A549 (cell line): Measurements from ENCODE around the gene ZDHHC11B. TPM values are rescaled to one million over a fixed set of nuclear protein-coding genes. Genes with fewer than 3 reads are reported as not detected.
A peak's percentile ranks its signal among the peaks of the same experiment; 100 is the strongest.
"Not testable (repeated sequence)": the region's sequence is repeated elsewhere in the genome, so short reads cannot be mapped to it uniquely, and the experiment has no call there.

Source experiments
- ATAC-seq, 2 experiments: fragments of 200-7000 bp in 1 of 2; fragments of >200 bp in 1 of 2; cut with Nextera tagmentation in 1 of 2; cut with Tn5 transposase in 1 of 2; 3 replicates each; pipeline versions ENCODE4 v1.8.0 to v1.9.1; 2018 to 2020; ENCODE audit warnings: mild to moderate bottlenecking in 1 of 2, moderate library complexity in 1 of 2
- CTCF ChIA-PET: fragments of 300-600 bp; sonication (Branson Sonifier 250); formaldehyde crosslinking; extraction: SDS; loops from one replicate; lab custom pipeline; 2021; ENCODE audit warnings: antibody characterized with exemption, inconsistent platforms; lab: Yijun Ruan, JAX
- POLR2A ChIA-PET: fragments of 350-600 bp; formaldehyde crosslinking; extraction: SDS; loops from one replicate; lab custom pipeline; 2021; ENCODE audit warnings: antibody characterized with exemption, inconsistent platforms; lab: Yijun Ruan, JAX
- DNase-seq, 2 experiments: peaks; one replicate each; pipeline versions ENCODE4 v3.0.0 to v3.0.0-alpha.2; 2011 to 2016; ENCODE audit warnings: low read depth in 1 of 2, low spot score in 1 of 2
- FAIRE-seq: peaks from 2 replicates; lab custom pipeline; 2011; peaks lifted over from hg19 to GRCh38; lab: Jason Lieb, UNC
- H3K27ac ChIP-seq, 2 experiments: fragments of >200 bp; sonication (Bioruptor Twin); formaldehyde crosslinking; 3 replicates each; pipeline ENCODE4 v1.5.1; 2016 to 2017
- H3K4me1 ChIP-seq: fragments of >200 bp; sonication (Bioruptor Twin); formaldehyde crosslinking; 3 replicates; pipeline ENCODE4 v1.6.1; 2016
- H3K4me2 ChIP-seq: fragments of >200 bp; sonication (Bioruptor Twin); formaldehyde crosslinking; 3 replicates; pipeline ENCODE4 v1.6.1; 2016
- H3K4me3 ChIP-seq: fragments of >200 bp; sonication (Bioruptor Twin); formaldehyde crosslinking; 3 replicates; pipeline ENCODE4 v1.5.1; 2016
- H3K9me3 ChIP-seq: fragments of >200 bp; sonication (Bioruptor Twin); formaldehyde crosslinking; 3 replicates; pipeline ENCODE4 v1.6.1; 2016
- WGBS: methylation state at CpG from one replicate; pipeline ENCODE4 v1.1.6; 2017; ENCODE audit errors: missing lambda C conversion rate; 5-methylcytosine and 5-hydroxymethylcytosine counted together
- polyA plus RNA-seq, 4 experiments: library from polyadenylated mRNA; depleted of rRNA in 3 of 4; stranded (reverse); fragments of >200 nt; fragmentation: RNase III in 1 of 4; extraction: RNeasy Plus Mini Kit Qiagen cat#74134 plus additional on column Dnase treatment in 1 of 4; gene quantifications; 2 replicates in 3 of 4; 3 replicates in 1 of 4; pipeline ENCODE4 v1.2.3, GENCODE V29; 2011 to 2017

The ZDHHC11B gene
- polyA plus RNA-seq, 2 of the 4 experiments (the other 2 are of a cell fraction) = 0.18 to 1.0 TPM

DNA sequence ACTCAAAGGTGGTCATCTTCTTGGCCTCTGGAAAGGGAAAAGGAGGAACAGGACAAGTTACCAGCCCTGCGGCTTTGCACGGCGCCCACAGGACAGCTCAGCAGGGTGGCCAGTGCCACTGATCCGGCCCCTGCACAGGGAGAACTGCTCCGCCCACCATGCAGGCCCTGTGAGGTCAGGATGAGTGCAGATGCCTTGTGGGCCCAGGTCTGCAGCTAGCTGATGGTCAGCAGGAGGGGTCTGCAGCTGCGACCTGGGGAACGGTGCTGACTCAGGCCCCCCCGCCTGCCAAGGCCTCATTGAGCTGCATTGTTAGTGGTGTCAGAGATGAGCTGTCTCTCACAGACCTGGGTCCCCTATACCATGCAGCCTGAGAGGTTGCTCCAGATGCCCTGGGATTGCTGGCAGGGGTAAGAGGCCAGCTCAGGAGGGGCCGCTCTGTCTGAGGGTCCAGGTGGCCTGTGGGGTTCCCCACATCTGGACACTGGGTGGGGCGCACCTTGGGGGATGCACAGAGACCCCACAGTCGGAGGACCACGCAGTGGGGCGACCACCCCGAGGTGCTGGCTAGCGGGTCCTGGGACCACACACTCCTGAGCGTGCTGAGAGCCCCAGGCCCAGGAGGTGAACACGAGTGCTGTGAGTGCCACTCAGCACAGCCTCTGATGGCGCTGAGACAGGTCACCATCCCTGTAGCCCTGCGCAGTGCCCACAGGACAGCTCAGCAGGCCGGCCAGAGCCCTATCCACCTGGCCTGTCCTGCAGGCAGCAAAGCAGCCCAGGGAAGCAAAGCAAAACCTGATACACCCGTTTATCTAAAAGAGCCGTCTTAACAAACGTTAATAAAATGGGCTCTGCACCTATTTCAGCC, 39.0 kb downstream of the ZDHHC11B start:
- H3K27ac ChIP-seq, H3K9me3 ChIP-seq, FAIRE-seq, H3K4me1 ChIP-seq, POLR2A ChIA-PET, H3K4me2 ChIP-seq, DNase-seq, CTCF ChIA-PET, H3K4me3 ChIP-seq: not testable (repeated sequence)
- peak in 1 of 2 experiments; percentile 42; a peak in 3 of 6 replicates for ATAC-seq
- WGBS = 66% methylated on average over 23 of the region's 23 CpGs

DNA sequence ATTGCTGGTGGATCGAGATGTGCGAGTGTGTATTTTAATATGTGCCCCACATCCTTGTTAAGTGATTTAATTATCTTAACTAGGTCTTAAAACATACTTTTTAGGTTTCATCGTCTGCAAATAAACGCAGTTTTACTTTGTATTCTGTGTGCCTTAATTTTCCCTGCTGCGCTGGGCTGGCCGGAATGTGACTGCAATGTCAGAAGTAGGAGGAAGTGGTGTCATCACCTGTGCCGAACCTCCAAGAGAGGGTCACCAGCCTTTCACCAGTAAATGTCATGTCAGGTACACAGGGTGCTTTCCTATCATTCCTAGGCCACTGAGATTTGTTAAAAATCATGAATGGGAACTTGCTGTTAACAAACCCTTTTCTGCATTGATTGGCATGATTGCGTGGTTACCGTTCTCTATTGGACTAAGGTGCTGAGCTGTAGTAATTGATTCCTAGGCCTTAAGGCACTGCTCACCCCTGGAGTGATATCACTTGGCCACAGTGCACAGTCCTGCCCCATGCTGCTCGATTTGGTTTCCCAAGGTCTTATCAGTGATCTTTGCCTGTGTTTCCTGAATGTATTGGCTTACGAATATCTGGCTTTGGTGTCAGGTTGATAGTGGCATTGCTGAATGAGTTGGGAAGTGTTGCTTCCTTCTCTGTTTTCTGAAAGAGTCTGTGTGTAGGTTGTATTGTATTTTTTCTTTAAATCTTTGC, 40.7 kb downstream of the ZDHHC11B start:
- DNase-seq, CTCF ChIA-PET, H3K4me1 ChIP-seq, H3K27ac ChIP-seq, H3K9me3 ChIP-seq, ATAC-seq, H3K4me2 ChIP-seq, FAIRE-seq, POLR2A ChIA-PET, H3K4me3 ChIP-seq: not testable (repeated sequence)
- 79% methylated on average over 11 of the region's 11 CpGs for WGBS

DNA sequence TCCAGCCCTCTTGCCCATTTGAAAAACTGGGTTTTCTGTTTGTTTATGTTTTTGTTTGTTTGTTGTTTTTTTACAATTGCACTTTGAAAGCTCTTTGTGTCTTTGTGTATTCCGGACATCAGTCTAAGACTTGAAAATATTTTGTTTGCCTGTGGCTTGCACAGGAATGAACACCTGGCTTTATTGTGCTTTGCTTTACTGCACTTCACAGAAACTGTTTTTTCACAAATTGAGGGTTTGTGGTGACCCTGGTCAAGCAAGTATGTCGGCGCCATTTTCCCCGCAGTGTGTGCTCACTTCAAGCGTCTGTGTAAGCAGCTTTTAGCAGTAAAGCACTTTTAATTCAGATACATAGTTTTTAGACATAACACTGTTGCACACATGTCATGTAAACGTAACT, 42.3 kb downstream of the ZDHHC11B start:
- 71% methylated on average over 6 of the region's 6 CpGs for WGBS
- H3K27ac ChIP-seq, ATAC-seq, H3K4me1 ChIP-seq, POLR2A ChIA-PET, H3K4me2 ChIP-seq, DNase-seq, FAIRE-seq, CTCF ChIA-PET, H3K4me3 ChIP-seq, H3K9me3 ChIP-seq: not testable (repeated sequence)

DNA sequence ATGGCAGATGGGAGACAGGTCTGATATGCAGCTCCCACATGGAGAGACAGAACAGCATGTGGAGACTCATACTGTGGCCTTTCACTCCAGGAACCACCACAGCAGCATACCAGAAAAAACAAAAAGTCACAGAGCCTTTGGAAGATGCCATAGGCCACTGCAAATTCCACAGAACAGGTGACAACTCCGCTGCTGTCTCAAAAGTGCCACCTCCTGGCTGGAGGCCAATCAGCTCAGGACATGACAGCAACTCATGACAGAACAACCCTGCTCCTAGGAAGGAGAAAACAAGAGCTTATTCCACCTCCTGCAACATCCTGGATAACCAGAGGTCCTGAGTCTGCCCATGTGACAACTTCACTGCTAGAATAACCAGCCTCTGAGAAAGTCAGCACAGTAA, 50.4 kb downstream of the ZDHHC11B start:
- H3K4me3 ChIP-seq, DNase-seq, H3K27ac ChIP-seq, H3K4me2 ChIP-seq, ATAC-seq, CTCF ChIA-PET, FAIRE-seq, H3K9me3 ChIP-seq, H3K4me1 ChIP-seq, POLR2A ChIA-PET: not testable (repeated sequence)
- WGBS = no CpG with 5 or more reads among the region's 1 CpG

DNA sequence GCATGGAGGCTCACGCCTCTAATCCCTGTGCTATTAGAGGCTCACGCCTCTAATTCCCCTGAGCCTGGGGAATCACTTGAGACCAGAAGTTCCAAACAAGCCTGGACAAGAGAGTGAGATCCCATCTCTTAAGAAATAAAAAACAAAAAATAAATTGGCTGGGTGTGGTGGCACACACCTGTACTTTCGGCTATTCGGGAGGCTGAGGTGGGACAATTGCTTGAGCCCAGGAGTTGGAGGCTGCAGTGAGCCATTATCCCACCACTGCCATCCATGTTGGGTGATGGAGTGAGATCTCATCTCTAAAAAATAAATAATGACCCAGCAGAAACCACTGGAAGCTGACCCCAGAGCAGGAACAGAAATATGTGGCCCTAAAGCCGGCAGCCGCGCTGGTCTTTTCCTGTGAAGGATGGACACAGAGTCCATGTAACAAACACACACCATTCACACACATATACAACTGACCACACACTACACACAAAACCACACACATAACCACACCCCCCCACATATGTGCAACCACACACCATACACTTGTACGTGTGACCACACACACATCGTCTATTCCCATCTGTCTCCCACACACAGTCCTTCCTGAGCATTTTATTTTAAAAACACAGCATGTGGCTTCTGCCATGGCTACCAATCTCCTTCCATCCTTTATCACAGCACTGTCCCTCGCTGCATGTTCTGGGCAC, 51.6 kb downstream of the ZDHHC11B start:
- CTCF ChIA-PET, H3K4me1 ChIP-seq, ATAC-seq, DNase-seq, H3K9me3 ChIP-seq, H3K4me2 ChIP-seq, FAIRE-seq, H3K4me3 ChIP-seq, H3K27ac ChIP-seq, POLR2A ChIA-PET: not testable (repeated sequence)
- WGBS = 75% methylated on average over 10 of the region's 10 CpGs

DNA sequence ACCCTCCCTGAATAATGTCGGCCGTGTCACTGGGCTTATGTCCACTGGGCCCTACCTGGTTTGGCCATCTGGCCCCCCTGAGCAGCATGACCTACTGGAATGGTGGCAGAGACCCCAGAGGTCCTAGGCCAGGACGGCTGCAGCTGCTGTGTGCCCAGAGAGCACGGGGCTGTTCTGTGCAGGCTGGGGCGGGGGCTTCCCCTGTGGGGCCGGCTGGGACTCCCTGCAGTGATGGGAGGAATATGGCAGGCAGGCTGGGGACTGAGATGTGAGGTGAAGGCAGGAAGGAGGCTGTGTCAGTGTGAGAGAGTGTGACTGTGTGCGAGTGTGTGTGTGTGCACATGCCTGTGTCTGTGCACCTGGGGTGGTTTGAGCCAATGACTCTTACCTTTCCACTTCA, 55.3 kb downstream of the ZDHHC11B start:
- CTCF ChIA-PET, ATAC-seq, H3K4me1 ChIP-seq, FAIRE-seq, DNase-seq, H3K4me2 ChIP-seq, H3K4me3 ChIP-seq, H3K9me3 ChIP-seq, H3K27ac ChIP-seq: not testable (repeated sequence)
- WGBS = 39% methylated on average over 5 of the region's 7 CpGs
- POLR2A ChIA-PET = interaction anchor here (0.7 kb wide), 1 partner anchor 50 kb away, joined by 4 read pairs; no protein-coding TSS in a partner anchor

DNA sequence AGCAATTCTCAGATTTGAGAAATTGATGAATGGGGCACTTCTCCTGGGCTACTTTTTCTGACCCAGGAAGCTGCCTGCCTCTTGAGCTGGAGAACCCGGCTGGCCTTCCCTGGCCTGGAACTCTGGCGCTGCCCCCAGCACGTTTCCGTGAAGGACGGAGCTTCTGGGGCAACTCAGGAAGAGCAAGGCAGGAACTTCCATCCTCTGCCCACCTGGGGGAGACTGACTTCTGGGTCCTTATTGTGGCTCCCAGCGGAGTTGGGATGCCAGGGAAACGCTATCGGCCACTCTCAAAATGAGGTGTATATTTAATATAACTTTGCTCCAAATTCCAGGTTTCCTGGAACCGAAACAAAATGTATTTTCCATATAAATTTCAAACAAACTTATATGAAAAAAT, 57.4 kb downstream of the ZDHHC11B start:
- CTCF ChIA-PET, FAIRE-seq, H3K4me2 ChIP-seq, H3K9me3 ChIP-seq, POLR2A ChIA-PET, H3K4me1 ChIP-seq, H3K4me3 ChIP-seq, H3K27ac ChIP-seq: not testable (repeated sequence)
- ATAC-seq (peak in 1 of 2 experiments; percentile 69; a peak in 3 of 6 replicates), DNase-seq (peak in 1 of 2 experiments; percentile 40)
- 72% methylated on average over 5 of the region's 9 CpGs for WGBS

DNA sequence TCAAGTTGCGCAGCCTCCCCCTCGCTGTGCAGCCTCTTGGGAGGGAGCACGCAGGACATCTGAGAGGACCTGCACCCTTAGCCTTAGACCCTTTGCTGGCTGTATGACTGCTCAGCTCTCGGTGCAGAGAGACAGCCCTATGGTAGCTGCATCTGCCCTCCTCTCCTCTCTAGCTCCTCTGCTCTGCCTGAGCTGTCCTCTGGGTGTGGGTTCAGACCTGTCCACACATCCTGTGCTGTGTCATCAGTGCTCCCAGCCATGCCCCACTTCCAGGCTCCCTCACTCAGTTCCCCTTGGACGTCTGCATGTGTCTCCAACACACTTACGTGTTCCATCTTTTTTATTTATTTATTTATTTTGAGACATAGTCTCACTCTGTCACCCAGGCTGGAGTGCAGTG, 60.7 kb downstream of the ZDHHC11B start:
- POLR2A ChIA-PET = not testable (repeated sequence)

DNA sequence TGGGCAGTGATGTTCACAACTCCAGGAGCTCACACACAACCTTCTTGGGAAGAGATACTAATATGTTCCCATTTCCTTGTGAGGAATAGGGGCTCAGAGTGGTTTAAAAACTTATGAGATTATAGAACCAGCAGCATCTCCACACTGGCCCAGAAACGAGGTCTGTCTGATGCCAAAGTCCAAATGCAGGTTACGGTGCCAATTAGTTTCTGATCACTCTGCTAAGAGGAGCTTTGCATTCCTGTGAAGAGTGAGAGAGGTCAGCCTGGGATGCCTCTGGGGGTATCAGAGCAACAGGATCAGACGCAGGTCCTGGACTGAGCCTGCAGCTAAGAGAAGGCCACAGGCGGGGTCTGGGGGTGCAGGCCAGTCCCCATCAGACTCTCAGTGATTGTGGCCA, 61.2 kb downstream of the ZDHHC11B start:
- WGBS = 60% methylated on average over 3 of the region's 4 CpGs
- H3K4me1 ChIP-seq, DNase-seq, FAIRE-seq, CTCF ChIA-PET, H3K4me2 ChIP-seq, H3K27ac ChIP-seq, POLR2A ChIA-PET, H3K4me3 ChIP-seq: not testable (repeated sequence)
- ATAC-seq = 0 out of 6 replicates have a peak, but pooled peaks of 1 of the 2 experiments have one; percentile 16
- H3K9me3 ChIP-seq = peaks cover 15% of the 10 kb centered on the region

More for the DNA sequence above, 60.7 kb downstream of the ZDHHC11B start:
- DNase-seq, H3K4me3 ChIP-seq, H3K4me1 ChIP-seq, H3K27ac ChIP-seq, H3K4me2 ChIP-seq, CTCF ChIA-PET, FAIRE-seq: not testable (repeated sequence)
- 65% methylated on average over 2 of the region's 6 CpGs for WGBS
- peak; percentile 5 to 54; a peak in 3 of 6 replicates for ATAC-seq
- H3K9me3 ChIP-seq = peaks cover 14% of the 10 kb centered on the region

DNA sequence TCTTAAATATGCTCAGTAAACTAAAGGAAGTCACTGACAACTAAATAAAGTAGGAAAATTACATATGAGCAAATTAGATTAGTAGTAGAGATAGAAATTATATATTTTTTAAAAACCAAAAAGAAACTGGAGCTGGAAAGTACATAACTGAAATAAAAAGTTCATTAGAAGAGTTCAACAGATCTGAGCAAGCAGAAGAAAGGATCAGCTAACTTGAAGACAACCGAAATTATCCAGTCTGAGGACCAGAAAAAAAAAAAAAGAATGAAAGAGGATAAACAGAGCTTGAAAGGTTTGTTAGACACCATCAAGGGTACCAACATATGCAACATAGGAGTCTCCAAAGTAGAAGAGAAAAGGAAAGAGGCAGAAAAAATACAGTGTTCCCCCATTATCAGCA, 65.2 kb downstream of the ZDHHC11B start:
- H3K4me3 ChIP-seq, H3K4me2 ChIP-seq, H3K4me1 ChIP-seq, DNase-seq, H3K27ac ChIP-seq, FAIRE-seq, ATAC-seq, POLR2A ChIA-PET: not testable (repeated sequence)
- H3K9me3 ChIP-seq = peaks cover 24% of the 10 kb centered on the region
- WGBS = 2% methylated on average over 1 of the region's 1 CpG
- CTCF ChIA-PET = interaction anchor here (0.6 to 1.2 kb wide), 2 partner anchors 17 to 183 kb away, joined by 3 read pairs; no protein-coding TSS in a partner anchor
